K562 (cell line): ENCODE measurements around the gene MIX23. TPM values are rescaled to one million over a fixed set of nuclear protein-coding genes. Genes with fewer than 3 reads are reported as not detected.

Source experiments
- ATF4 ChIP-seq: fragments of 450-650 bp; formaldehyde crosslinking; IDR thresholded peaks from 2 replicates; pipeline ENCODE4 v1.4.0; 2022; ENCODE audit warnings: mild to moderate bottlenecking, moderate library complexity
- BCL6 ChIP-seq: fragments of 250-450 bp; sonication (Bioruptor Pico); IDR thresholded peaks from 2 replicates; pipeline ENCODE4 v1.4.0; 2020
- GTF2A2 ChIP-seq: IDR thresholded peaks from 2 replicates; pipeline ENCODE4 v1.6.1; 2016; ENCODE audit warnings: mild to moderate bottlenecking, missing genetic modification characterization, missing compliant biosample characterization
- RBBP5 ChIP-seq: fragments of 200-600 bp; sonication (generic); IDR thresholded peaks from 2 replicates; pipeline ENCODE4 v1.6.1; 2012; ENCODE audit warnings: borderline replicate concordance, mild to moderate bottlenecking, low read length, control low read depth, inconsistent platforms; ENCODE audit not compliant: insufficient read depth, poor library complexity, severe bottlenecking
- polyA plus RNA-seq, 8 experiments: library from polyadenylated mRNA; depleted of rRNA in 4 of 8; stranded (reverse) in 5 of 8; unstranded in 3 of 8; fragments of >200 nt; fragmentation: Nextera tagmentation in 2 of 8; fragmentation: Illumina TruSeq in 1 of 8; extraction: Ambion mirVana in 2 of 8; extraction: Trizol in 1 of 8; gene quantifications; 2 replicates each; pipeline versions ENCODE4 v1.2.1 to v1.2.3, GENCODE V29; 2011 to 2014; ENCODE audit warnings: inconsistent platforms in 1 of 8, missing spikeins in 1 of 8
- total RNA-seq, 7 experiments: library from RNA; depleted of rRNA in 6 of 7; stranded (reverse); fragments of >200 nt in 6 of 7; fragmentation: Illumina TruSeq in 2 of 7; extraction: Trizol in 2 of 7; gene quantifications; 2 replicates each; pipeline versions ENCODE4 v1.2.1 to v1.2.3, GENCODE V29; 2011 to 2021; ENCODE audit warnings: low replicate concordance in 1 of 7
- TF ChIP-seq, protein P1 (sequence below): IDR thresholded peaks from 3 replicates; pipeline ENCODE4 v1.6.1; 2011; ENCODE audit warnings: borderline replicate concordance, mild to moderate bottlenecking, moderate library complexity; ENCODE audit not compliant: insufficient read length; ENCODE audit errors: extremely low read depth
- TF ChIP-seq, protein P2 (sequence below): fragments of 450-650 bp; IDR thresholded peaks from 2 replicates; pipeline ENCODE4 v1.7.1; 2018; ENCODE audit warnings: mild to moderate bottlenecking, low read depth; ENCODE audit not compliant: partially characterized antibody
- TF ChIP-seq, protein P3 (sequence below), 2 experiments: fragments of 450-650 bp; IDR thresholded peaks; 2 replicates each; pipeline ENCODE4 v1.6.1; 2016
- TF ChIP-seq, protein P4 (sequence below), 2 experiments: IDR thresholded peaks in 1 of 2; conservative IDR thresholded peaks in 1 of 2; 2 replicates each; pipeline ENCODE4 v1.6.1; 2016; ENCODE audit warnings: low read depth in 2 of 2, mild to moderate bottlenecking in 1 of 2, missing compliant biosample characterization in 1 of 2, missing genetic modification characterization in 1 of 2, moderate library complexity in 1 of 2
- TF ChIP-seq, protein P5 (sequence below): fragments of 450-650 bp; IDR thresholded peaks from 2 replicates; pipeline ENCODE4 v1.6.1; 2016; ENCODE audit warnings: mild to moderate bottlenecking

The MIX23 gene
- total and polyA plus RNA-seq, 9 of the 15 experiments (the other 6 are each of a cell fraction or from before 2014, with no cell fraction given) = 45.5 to 185 (median 106) TPM

DNA sequence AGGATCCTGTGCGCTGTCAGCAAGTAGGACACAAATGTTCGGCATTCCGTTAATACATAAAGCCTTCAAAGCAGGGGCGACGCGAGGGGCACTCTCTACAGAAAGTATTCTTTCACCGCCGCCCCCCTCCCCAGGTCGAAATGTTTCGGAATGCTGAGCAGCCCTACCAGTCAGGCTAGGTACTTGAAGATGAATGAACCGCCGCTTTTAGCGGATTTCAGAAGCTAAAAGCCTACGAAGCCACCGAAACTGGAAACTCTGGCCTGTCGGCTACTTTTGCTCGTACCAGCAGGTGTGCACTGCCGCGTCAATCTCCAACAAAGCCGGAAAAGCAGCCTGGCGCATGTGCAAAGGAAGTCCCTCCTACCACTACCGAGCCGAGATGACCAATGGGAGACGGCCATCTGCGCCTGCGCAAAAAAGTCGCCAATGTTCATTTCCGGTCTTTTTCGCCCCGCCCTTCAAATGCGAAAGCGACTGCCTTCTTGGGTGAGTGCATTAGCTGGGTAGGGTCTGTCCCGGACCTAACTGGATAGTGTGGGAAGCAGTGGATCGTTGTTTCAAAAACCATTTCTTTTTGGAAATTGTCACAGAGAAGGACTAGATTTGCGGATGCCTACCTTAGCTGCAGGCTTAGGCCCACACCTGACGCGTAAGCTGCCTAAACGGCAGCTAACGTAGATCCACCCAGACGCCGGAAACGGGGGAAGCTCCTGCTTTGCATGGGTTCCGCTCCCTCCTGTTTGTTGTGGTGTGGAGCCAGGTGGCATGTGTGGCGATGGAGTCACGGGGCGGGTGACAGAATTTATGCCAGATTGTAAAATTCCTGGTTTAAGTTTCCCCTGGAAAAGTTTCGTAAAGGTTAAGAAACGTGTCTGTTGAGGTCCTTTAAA lies 33.0 kb upstream of the MIX23 start, which contains the start of gene WDR5B (continued):
- TF ChIP-seq, protein P1, sequence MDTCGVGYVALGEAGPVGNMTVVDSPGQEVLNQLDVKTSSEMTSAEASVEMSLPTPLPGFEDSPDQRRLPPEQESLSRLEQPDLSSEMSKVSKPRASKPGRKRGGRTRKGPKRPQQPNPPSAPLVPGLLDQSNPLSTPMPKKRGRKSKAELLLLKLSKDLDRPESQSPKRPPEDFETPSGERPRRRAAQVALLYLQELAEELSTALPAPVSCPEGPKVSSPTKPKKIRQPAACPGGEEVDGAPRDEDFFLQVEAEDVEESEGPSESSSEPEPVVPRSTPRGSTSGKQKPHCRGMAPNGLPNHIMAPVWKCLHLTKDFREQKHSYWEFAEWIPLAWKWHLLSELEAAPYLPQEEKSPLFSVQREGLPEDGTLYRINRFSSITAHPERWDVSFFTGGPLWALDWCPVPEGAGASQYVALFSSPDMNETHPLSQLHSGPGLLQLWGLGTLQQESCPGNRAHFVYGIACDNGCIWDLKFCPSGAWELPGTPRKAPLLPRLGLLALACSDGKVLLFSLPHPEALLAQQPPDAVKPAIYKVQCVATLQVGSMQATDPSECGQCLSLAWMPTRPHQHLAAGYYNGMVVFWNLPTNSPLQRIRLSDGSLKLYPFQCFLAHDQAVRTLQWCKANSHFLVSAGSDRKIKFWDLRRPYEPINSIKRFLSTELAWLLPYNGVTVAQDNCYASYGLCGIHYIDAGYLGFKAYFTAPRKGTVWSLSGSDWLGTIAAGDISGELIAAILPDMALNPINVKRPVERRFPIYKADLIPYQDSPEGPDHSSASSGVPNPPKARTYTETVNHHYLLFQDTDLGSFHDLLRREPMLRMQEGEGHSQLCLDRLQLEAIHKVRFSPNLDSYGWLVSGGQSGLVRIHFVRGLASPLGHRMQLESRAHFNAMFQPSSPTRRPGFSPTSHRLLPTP = no peak
- TF ChIP-seq, protein P2, sequence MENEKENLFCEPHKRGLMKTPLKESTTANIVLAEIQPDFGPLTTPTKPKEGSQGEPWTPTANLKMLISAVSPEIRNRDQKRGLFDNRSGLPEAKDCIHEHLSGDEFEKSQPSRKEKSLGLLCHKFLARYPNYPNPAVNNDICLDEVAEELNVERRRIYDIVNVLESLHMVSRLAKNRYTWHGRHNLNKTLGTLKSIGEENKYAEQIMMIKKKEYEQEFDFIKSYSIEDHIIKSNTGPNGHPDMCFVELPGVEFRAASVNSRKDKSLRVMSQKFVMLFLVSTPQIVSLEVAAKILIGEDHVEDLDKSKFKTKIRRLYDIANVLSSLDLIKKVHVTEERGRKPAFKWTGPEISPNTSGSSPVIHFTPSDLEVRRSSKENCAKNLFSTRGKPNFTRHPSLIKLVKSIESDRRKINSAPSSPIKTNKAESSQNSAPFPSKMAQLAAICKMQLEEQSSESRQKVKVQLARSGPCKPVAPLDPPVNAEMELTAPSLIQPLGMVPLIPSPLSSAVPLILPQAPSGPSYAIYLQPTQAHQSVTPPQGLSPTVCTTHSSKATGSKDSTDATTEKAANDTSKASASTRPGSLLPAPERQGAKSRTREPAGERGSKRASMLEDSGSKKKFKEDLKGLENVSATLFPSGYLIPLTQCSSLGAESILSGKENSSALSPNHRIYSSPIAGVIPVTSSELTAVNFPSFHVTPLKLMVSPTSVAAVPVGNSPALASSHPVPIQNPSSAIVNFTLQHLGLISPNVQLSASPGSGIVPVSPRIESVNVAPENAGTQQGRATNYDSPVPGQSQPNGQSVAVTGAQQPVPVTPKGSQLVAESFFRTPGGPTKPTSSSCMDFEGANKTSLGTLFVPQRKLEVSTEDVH = no peak
- peak; percentile 59 for TF ChIP-seq RBBP5
- TF ChIP-seq, protein P3, sequence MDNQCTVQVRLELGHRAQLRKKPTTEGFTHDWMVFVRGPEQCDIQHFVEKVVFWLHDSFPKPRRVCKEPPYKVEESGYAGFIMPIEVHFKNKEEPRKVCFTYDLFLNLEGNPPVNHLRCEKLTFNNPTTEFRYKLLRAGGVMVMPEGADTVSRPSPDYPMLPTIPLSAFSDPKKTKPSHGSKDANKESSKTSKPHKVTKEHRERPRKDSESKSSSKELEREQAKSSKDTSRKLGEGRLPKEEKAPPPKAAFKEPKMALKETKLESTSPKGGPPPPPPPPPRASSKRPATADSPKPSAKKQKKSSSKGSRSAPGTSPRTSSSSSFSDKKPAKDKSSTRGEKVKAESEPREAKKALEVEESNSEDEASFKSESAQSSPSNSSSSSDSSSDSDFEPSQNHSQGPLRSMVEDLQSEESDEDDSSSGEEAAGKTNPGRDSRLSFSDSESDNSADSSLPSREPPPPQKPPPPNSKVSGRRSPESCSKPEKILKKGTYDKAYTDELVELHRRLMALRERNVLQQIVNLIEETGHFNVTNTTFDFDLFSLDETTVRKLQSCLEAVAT (IDR thresholded peaks at IDR 0.05) = no peak
- TF ChIP-seq, protein P4, sequence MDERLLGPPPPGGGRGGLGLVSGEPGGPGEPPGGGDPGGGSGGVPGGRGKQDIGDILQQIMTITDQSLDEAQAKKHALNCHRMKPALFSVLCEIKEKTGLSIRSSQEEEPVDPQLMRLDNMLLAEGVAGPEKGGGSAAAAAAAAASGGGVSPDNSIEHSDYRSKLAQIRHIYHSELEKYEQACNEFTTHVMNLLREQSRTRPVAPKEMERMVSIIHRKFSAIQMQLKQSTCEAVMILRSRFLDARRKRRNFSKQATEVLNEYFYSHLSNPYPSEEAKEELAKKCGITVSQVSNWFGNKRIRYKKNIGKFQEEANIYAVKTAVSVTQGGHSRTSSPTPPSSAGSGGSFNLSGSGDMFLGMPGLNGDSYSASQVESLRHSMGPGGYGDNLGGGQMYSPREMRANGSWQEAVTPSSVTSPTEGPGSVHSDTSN (CRISPR knock-in tag; IDR thresholded peaks at IDR 0.05; ENCODE audit: low read depth) = peak; percentile 58; the same call in 1 of the 2 replicates
- TF ChIP-seq, protein P4 (tag; conservative IDR thresholded peaks at IDR 0.05; ENCODE audit: low read depth) = peak; percentile 71; the same call in 1 of the 2 replicates
- TF ChIP-seq BCL6 (CRISPR knock-in tag) = no peak
- no peak for TF ChIP-seq GTF2A2 (tag)
- no peak for TF ChIP-seq ATF4 (CRISPR knock-in tag)
- TF ChIP-seq, protein P5, sequence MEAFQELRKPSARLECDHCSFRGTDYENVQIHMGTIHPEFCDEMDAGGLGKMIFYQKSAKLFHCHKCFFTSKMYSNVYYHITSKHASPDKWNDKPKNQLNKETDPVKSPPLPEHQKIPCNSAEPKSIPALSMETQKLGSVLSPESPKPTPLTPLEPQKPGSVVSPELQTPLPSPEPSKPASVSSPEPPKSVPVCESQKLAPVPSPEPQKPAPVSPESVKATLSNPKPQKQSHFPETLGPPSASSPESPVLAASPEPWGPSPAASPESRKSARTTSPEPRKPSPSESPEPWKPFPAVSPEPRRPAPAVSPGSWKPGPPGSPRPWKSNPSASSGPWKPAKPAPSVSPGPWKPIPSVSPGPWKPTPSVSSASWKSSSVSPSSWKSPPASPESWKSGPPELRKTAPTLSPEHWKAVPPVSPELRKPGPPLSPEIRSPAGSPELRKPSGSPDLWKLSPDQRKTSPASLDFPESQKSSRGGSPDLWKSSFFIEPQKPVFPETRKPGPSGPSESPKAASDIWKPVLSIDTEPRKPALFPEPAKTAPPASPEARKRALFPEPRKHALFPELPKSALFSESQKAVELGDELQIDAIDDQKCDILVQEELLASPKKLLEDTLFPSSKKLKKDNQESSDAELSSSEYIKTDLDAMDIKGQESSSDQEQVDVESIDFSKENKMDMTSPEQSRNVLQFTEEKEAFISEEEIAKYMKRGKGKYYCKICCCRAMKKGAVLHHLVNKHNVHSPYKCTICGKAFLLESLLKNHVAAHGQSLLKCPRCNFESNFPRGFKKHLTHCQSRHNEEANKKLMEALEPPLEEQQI = no peak
